Measurements from ENCODE around the gene FBN1. TPM values are rescaled to one million over a fixed set of nuclear protein-coding genes. Genes with fewer than 3 reads are reported as not detected.

The FBN1 gene
- total RNA-seq, 2 experiments from 2014 or later, result 1.1 to 1.6 TPM

GRCh38 chr15:48627260-48627940 lies 18.1 kb downstream of the FBN1 start:
- no peak for DNase-seq
- H3K4me3 Mint-ChIP-seq, result no peak overlapping the region
- no peaks in the 10 kb centered on the region for H3K4me1 Mint-ChIP-seq
- no peaks in the 10 kb centered on the region for H3K9me3 Mint-ChIP-seq
- CTCF ChIA-PET, result no interaction called here
- POLR2A ChIA-PET, result no interaction called here
- H3K36me3 Mint-ChIP-seq (ENCODE audit: low read depth), result no peaks in the 10 kb centered on the region
- no peak overlapping the region for H3K27ac Mint-ChIP-seq
- H3K27me3 Mint-ChIP-seq, result no peaks in the 10 kb centered on the region

GRCh38 chr15:48625126-48625525 lies 20.4 kb downstream of the FBN1 start:
- H3K9me3 Mint-ChIP-seq, result no peaks in the 10 kb centered on the region
- no peak overlapping the region for H3K4me3 Mint-ChIP-seq
- no peak overlapping the region for H3K27ac Mint-ChIP-seq
- DNase-seq, result no peak
- no peaks in the 10 kb centered on the region for H3K36me3 Mint-ChIP-seq (ENCODE audit: low read depth)
- ChIA-PET POLR2A (no interaction called here), CTCF (interaction anchor here (1.6 kb wide), 1 partner anchor 29 kb away, joined by 3 read pairs; no protein-coding TSS in a partner anchor)
- no peaks in the 10 kb centered on the region for H3K4me1 Mint-ChIP-seq
- no peaks in the 10 kb centered on the region for H3K27me3 Mint-ChIP-seq

- no peaks in the 10 kb centered on the region for H3K36me3 Mint-ChIP-seq (ENCODE audit: low read depth)
- CTCF ChIA-PET, result interaction anchor here (1.6 kb wide), 1 partner anchor 29 kb away, joined by 3 read pairs; no protein-coding TSS in a partner anchor
- POLR2A ChIA-PET, result no interaction called here
- H3K27me3 Mint-ChIP-seq, result no peaks in the 10 kb centered on the region
- no peaks in the 10 kb centered on the region for H3K4me1 Mint-ChIP-seq
- no peak overlapping the region for H3K4me3 Mint-ChIP-seq
- no peaks in the 10 kb centered on the region for H3K9me3 Mint-ChIP-seq
- no peak overlapping the region for H3K27ac Mint-ChIP-seq
- DNase-seq, result no peak
These were observed 20.8 kb downstream of the FBN1 start for GRCh38 chr15:48624700-48625099.

DNA sequence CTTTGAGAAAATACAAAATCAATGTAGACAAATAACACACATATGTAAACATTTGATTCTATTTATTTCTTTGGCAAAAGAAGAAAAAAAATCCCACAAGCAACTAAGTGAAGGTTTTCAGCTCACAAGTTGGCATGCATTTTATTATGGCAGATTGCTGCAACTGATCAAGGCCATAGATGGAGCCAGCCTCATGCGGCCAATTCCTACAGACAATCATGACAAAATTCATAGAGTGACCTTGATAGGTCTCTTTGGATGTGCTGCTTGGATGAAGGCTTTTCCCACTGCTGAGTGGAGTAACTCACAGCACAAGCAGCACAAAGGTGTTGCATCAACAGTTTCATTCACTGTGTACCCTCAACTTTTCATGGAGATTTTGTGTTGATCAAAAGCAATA lies 22.1 kb downstream of the FBN1 start:
- Mint-ChIP-seq H3K36me3 (ENCODE audit: low read depth) (no peaks in the 10 kb centered on the region), H3K4me1 (no peaks in the 10 kb centered on the region), H3K27ac (no peak overlapping the region), H3K9me3 (no peaks in the 10 kb centered on the region), H3K27me3 (peaks cover 2% of the 10 kb centered on the region), H3K4me3 (no peak overlapping the region)
- CTCF ChIA-PET, result no interaction called here
- POLR2A ChIA-PET, result no interaction called here
- DNase-seq, result no peak

DNA sequence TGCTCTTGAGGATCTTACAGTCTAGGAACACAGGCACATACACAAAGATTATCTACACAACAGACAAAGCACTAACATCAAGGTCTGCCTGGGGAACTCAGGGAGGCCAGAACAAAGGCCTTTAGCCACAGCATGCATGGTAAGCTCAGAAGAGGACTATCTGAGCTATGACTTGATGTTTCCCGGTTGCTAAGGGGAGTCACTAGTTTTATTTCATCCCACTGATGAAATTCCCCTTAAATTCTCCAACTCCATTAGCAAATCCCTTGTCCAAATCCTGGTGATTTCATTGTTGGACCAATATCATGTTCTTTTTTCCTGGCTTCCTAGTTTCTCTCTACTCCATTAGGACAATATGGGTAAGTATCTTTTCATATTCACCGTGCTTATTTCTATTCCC lies 23.3 kb downstream of the FBN1 start:
- H3K9me3 Mint-ChIP-seq, result no peaks in the 10 kb centered on the region
- H3K27me3 Mint-ChIP-seq, result peaks cover 2% of the 10 kb centered on the region
- ChIA-PET POLR2A (no interaction called here), CTCF (no interaction called here)
- DNase-seq, result no peak
- no peak overlapping the region for H3K27ac Mint-ChIP-seq
- H3K4me1 Mint-ChIP-seq, result no peaks in the 10 kb centered on the region
- no peaks in the 10 kb centered on the region for H3K36me3 Mint-ChIP-seq (ENCODE audit: low read depth)
- H3K4me3 Mint-ChIP-seq, result no peak overlapping the region

- POLR2A ChIA-PET, result no interaction called here
These were observed 26.1 kb downstream of the FBN1 start for GRCh38 chr15:48619446-48619845.

GRCh38 chr15:48617619-48618018 lies 27.9 kb downstream of the FBN1 start:
- ChIA-PET POLR2A (no interaction called here), CTCF (no interaction called here)
- Mint-ChIP-seq H3K4me3 (no peak overlapping the region), H3K27ac (no peak overlapping the region), H3K36me3 (ENCODE audit: low read depth) (no peaks in the 10 kb centered on the region), H3K27me3 (peaks cover 2% of the 10 kb centered on the region), H3K9me3 (no peaks in the 10 kb centered on the region), H3K4me1 (no peaks in the 10 kb centered on the region)
- DNase-seq, result no peak

More at GRCh38 chr15:48619446-48619845, 26.1 kb downstream of the FBN1 start:
- Mint-ChIP-seq H3K4me3 (no peak overlapping the region), H3K27me3 (peaks cover 2% of the 10 kb centered on the region), H3K9me3 (no peaks in the 10 kb centered on the region), H3K36me3 (ENCODE audit: low read depth) (no peaks in the 10 kb centered on the region), H3K4me1 (no peaks in the 10 kb centered on the region), H3K27ac (no peak overlapping the region)
- DNase-seq, result no peak
- CTCF ChIA-PET, result no interaction called here

GRCh38 chr15:48616216-48616615 lies 29.3 kb downstream of the FBN1 start:
- Mint-ChIP-seq H3K27me3 (peaks cover 2% of the 10 kb centered on the region), H3K4me1 (no peaks in the 10 kb centered on the region), H3K36me3 (ENCODE audit: low read depth) (no peaks in the 10 kb centered on the region), H3K4me3 (no peak overlapping the region), H3K9me3 (no peaks in the 10 kb centered on the region), H3K27ac (no peak overlapping the region)
- POLR2A ChIA-PET, result no interaction called here
- no peak for DNase-seq
- CTCF ChIA-PET, result no interaction called here

DNA sequence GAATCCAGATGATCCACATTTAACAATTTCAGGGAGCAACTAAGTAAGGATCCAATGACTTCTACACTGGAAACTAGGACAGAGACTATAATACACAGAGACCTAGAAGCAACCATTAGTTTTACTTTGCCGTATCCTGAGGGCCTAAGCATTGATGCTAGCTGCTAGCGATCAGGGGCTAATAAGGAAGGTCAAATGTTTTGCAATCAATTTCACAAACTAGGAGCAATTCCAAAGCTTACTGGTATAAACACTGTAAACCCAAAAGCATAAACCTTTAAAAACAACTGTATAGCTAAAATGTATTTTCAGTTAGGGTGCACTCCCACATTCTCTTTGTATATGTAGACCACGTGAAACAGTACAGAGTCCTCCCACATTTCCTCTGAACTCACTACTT lies 31.5 kb downstream of the FBN1 start:
- H3K9me3 Mint-ChIP-seq, result no peaks in the 10 kb centered on the region
- H3K27me3 Mint-ChIP-seq, result no peaks in the 10 kb centered on the region
- CTCF ChIA-PET, result no interaction called here
- POLR2A ChIA-PET, result no interaction called here
- no peak for DNase-seq
- H3K4me1 Mint-ChIP-seq, result no peaks in the 10 kb centered on the region
- no peaks in the 10 kb centered on the region for H3K36me3 Mint-ChIP-seq (ENCODE audit: low read depth)
- H3K4me3 Mint-ChIP-seq, result no peak overlapping the region
- no peak overlapping the region for H3K27ac Mint-ChIP-seq

DNA sequence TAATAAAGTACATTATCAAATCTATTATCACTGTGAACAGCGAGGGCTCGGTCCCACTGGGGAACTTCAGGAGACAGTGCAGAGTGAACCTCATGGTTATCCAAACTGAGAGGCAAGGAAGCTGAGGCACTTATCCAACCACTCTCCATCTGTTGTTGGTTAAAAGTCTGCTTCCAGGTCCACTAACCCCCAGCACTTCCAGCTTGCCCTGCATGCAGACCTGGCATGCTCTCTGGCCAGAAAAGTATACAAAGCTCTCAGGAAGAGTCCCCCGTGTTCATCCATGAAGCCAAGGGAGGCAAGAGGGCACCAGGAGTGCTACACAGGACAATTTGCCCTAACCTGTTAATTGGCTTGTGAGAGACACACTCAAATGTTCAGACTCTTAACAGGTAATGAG lies 36.0 kb downstream of the FBN1 start:
- Mint-ChIP-seq H3K36me3 (ENCODE audit: low read depth) (no peaks in the 10 kb centered on the region), H3K27ac (no peak overlapping the region), H3K4me1 (no peaks in the 10 kb centered on the region), H3K4me3 (no peak overlapping the region), H3K27me3 (no peaks in the 10 kb centered on the region), H3K9me3 (no peaks in the 10 kb centered on the region)
- POLR2A ChIA-PET, result no interaction called here
- DNase-seq, result no peak
- CTCF ChIA-PET, result no interaction called here

DNA sequence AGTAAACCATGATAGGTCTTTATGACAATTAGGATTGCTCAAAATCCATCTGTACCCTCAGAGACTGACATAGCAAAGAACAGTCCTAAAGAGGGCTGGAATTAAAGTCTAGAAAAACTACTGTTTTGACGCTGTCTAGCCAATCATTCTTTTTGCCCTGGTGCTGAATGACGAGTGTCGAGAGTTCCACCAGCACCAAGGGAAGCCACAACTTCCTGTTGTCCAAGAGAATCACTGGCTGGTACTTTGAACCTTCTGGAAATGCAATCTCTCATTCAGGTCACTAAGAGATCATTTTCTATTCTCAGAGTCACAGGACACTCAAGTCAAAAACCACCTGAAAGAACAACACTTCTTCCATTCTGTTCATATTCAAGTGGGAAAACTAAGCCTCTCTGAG lies 37.7 kb downstream of the FBN1 start:
- Mint-ChIP-seq H3K27me3 (no peaks in the 10 kb centered on the region), H3K4me3 (no peak overlapping the region), H3K9me3 (no peaks in the 10 kb centered on the region), H3K27ac (no peak overlapping the region), H3K36me3 (ENCODE audit: low read depth) (no peaks in the 10 kb centered on the region), H3K4me1 (no peaks in the 10 kb centered on the region)
- ChIA-PET POLR2A (no interaction called here), CTCF (no interaction called here)
- no peak for DNase-seq

DNA sequence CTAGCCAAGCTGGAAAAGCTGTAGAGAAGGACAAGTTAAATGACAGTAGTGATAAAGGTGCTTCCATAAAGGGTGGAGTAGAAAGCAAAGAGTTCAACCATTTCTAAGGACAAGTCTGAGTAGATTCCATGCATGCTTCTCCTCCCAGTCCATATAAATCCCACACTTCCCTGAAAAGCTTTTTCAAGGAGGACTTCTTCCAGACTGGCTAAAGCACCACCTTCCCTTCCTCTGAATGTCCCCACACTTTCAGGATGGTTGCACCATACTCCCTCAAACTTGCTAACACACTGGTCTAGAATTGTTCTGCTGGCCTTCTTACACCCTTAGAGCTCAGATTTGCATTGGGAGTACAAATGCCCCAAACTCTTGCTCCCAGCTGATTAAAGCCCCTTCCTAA lies 40.9 kb downstream of the FBN1 start:
- DNase-seq, result no peak
- ChIA-PET CTCF (no interaction called here), POLR2A (no interaction called here)
- no peaks in the 10 kb centered on the region for H3K9me3 Mint-ChIP-seq
- no peak overlapping the region for H3K27ac Mint-ChIP-seq
- H3K27me3 Mint-ChIP-seq, result no peaks in the 10 kb centered on the region
- H3K4me1 Mint-ChIP-seq, result no peaks in the 10 kb centered on the region
- no peak overlapping the region for H3K4me3 Mint-ChIP-seq
- H3K36me3 Mint-ChIP-seq (ENCODE audit: low read depth), result no peaks in the 10 kb centered on the region

DNA sequence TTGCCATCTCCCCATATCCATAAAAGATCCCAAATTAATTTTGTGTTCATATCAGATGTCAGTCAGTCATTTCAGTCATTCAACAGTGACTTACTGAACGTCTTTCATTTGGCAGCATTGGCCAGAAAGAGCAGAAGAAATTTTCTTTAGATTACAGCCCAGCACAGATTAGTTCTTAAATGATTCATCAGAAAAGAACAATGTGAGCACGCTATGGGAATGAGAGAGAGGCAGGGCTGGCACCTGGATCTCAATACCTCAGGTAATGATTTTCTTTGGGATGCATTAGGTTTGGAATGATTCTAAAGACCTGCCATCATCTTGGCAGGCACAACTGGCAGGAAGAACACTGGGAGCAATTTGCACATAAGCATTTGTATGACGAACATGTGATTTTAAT lies 41.6 kb downstream of the FBN1 start:
- Mint-ChIP-seq H3K27ac (no peak overlapping the region), H3K4me1 (no peaks in the 10 kb centered on the region), H3K9me3 (no peaks in the 10 kb centered on the region), H3K4me3 (no peak overlapping the region), H3K36me3 (ENCODE audit: low read depth) (no peaks in the 10 kb centered on the region), H3K27me3 (no peaks in the 10 kb centered on the region)
- DNase-seq, result no peak
- ChIA-PET POLR2A (no interaction called here), CTCF (no interaction called here)

GRCh38 chr15:48603123-48603500 lies 42.4 kb downstream of the FBN1 start:
- Mint-ChIP-seq H3K27ac (no peak overlapping the region), H3K4me3 (no peak overlapping the region), H3K27me3 (no peaks in the 10 kb centered on the region), H3K36me3 (ENCODE audit: low read depth) (no peaks in the 10 kb centered on the region), H3K4me1 (no peaks in the 10 kb centered on the region), H3K9me3 (no peaks in the 10 kb centered on the region)
- CTCF ChIA-PET, result no interaction called here
- POLR2A ChIA-PET, result no interaction called here
- no peak for DNase-seq

All from activated CD4-positive, alpha-beta T cell treated with anti-CD3 and anti-CD28 coated beads, Interleukin-2, amount 10 ng/mL, durations not matched to agents 7 days and 5 days (primary cell).